HG02623 (cell line): Measurements from ENCODE around the gene PEX7.
"Not testable (repeated sequence)": the region's sequence is repeated elsewhere in the genome, so short reads cannot be mapped to it uniquely, and the experiment has no call there.

Source experiments
- ATAC-seq: cut with Tn5 transposase; IDR thresholded peaks from one replicate; pipeline ENCODE4 v1.9.1; 2021; ENCODE audit warnings: moderate library complexity; ENCODE audit not compliant: unreplicated experiment

Gene PEX7

GRCh38 chr6:136822376-136823127, at the start of gene PEX7:
TSS of gene PEX7 (plus strand) at chr6:136822592. CDS start at chr6:136822666, 74 bp downstream.
- peak; percentile 95 for ATAC-seq

DNA sequence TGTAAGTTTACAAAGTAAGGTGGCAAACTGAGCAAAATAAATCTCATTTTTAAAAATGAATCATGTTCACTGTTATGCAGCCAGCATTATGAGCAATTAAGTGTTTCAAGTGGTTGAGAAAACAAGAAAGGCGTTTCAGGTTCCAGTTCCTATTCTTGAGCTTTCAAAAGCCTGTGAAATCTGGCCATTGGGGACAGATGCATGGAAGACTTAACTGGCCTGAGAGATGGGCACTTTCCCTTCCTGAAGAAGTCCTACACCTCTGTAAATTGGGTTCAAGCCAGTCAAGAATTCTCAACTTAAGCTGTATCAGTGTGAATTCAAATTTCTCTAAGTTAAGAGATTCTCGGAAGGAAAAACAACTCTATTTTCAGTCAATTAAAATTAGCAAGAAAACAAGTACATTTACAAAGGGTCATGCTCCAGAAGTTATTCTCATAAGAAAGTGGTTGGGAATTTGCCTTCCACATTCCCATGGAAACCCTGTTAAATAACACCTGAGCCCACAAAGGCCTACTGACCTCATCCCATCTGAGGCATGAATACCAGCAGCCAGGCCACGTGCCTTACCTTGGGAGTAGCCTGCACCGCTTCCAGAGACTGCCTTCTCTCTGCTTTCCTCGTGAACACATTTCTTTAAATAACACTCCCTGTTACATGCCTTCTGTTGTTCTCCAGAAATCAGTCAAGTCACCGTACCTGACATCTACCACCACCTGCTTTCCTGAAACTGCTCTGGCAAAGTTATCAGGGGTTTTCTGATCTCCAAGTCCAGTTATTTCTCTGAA, 49.5 kb upstream of the PEX7 start:
- peak; percentile 58 for ATAC-seq

GRCh38 chr6:136773473-136773796, 49.0 kb upstream of the PEX7 start:
- ATAC-seq: no peak

DNA sequence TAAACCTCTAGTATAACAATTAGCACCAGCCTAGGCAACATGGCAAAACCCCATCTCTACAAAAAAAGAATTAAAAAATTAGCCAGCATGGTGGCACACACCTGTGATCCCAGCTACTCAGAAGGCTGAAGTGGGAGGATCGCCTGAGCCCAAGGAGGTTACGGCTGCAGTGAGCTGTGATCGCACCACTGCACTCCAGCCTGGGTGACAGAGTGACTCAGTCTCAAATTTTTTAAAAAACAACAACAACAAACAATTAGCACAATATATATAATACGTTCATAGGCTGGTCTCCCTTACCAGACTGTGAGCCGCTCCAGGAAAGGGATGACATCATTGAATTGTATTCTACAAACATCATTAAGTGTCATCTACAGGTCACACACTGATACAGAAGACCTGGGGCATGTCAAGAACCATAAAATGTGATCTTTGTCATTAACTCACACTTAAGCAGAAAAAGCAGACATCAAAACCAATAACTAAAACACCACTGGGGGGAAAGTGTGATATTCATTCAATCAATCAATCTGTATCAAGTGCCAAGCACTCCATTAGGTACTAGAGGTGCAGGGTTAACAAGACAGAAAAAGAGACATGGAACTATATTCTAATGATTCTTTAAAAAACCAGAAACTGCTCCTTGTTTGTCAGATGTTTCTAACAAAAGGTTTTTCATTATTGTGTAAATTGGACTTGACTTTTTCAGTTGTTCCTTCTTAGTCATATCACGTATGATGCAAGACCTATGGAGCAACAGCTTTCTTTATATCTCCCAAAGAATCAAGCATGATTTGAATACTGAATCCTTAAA, 48.0 kb upstream of the PEX7 start:
- ATAC-seq: no peak

- ATAC-seq: no peak
Measured at GRCh38 chr6:136775081-136775480, 47.3 kb upstream of the PEX7 start.

GRCh38 chr6:136775548-136775947, 46.8 kb upstream of the PEX7 start:
- no peak for ATAC-seq

- ATAC-seq: no peak
Measured at GRCh38 chr6:136777651-136778050, 44.7 kb upstream of the PEX7 start.

- no peak for ATAC-seq
Measured at GRCh38 chr6:136779682-136780081, 42.7 kb upstream of the PEX7 start.

DNA sequence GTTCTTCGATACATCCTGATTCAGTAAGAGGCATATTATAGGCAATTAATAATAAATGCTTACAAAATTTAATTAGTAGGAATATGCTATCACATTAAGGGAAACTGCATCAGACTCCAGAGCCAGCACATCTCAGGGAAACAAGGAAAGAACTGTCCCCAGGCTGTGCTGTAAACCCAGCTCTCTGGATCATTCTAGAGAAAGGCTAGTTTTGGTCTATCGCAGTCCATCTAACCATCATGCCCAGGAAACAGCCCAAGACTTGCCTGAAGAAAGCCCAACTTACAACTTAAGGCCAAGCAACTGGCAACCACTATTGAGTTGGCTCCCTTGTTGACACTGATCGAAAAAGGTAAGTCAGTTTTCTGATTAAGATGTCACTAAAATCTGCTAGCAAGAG, 41.4 kb upstream of the PEX7 start:
- ATAC-seq: no peak

GRCh38 chr6:136782021-136782770, 40.2 kb upstream of the PEX7 start:
- no peak for ATAC-seq

GRCh38 chr6:136783021-136783420, 39.4 kb upstream of the PEX7 start:
- no peak for ATAC-seq

GRCh38 chr6:136783495-136784270, 38.7 kb upstream of the PEX7 start:
- peak; percentile 71 for ATAC-seq

DNA sequence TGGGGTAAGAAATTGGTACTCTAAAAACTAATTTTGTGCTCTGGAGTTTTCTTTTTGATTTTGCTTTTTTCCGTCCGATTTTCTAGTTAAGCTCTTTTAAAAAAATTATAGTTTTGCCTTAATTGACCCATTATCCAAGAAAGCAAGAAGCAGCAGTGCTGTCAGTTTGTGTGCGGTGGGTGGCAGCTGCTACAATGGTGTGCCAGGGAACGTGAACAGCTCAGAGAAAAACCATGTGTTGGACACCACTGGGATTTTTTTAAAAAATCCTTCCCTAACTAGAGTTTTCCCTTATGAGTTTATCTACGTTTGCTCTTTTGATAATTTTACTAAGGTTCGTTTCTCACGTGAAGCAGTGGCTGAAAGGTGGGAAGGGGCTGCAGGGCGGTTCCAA, 38.1 kb upstream of the PEX7 start:
- ATAC-seq: no peak

DNA sequence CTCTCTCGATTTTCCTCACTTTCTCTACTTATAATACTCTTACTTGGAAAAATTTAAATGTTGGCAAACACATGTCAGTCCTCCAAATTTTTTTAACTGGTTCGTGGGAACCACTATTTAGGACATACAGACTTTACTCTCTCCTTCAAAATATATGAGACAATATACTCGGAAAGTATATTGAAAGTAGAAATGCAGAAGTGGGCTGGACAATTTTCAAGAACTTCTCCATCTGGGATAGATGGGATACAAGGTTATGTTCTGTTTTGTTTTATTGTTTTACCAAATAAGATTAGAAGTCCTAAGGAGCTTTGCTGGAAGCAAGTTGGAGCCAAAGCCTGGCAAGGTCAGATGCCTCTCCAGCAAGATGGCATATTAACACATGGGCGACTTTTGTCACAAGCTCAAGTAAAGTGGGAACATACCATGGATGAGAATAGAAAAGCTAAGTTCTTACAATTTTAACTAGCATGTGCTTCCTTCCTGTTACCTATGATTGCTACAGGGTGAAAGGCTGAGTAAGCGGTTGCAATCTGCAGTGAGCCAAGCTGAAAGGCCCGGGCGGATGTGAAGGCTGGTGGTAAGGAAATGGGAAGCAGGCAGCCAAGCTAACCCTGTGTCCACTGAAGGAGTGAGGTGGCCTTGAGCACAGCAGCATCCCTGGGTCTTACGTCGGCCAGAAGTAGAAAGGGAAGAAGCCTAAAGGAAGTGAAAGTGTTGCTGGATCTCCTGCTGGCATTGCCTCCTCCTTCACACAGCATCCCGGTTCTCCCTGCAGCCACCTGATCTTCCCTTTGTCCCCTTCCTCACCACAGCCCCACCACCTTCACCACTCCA, 37.3 kb upstream of the PEX7 start:
- ATAC-seq: no peak

GRCh38 chr6:136786658-136787057, 35.7 kb upstream of the PEX7 start:
- no peak for ATAC-seq

- ATAC-seq: no peak
Measured at GRCh38 chr6:136787726-136788068, 34.7 kb upstream of the PEX7 start.

- no peak for ATAC-seq
Measured at GRCh38 chr6:136788069-136788902, 34.1 kb upstream of the PEX7 start.

DNA sequence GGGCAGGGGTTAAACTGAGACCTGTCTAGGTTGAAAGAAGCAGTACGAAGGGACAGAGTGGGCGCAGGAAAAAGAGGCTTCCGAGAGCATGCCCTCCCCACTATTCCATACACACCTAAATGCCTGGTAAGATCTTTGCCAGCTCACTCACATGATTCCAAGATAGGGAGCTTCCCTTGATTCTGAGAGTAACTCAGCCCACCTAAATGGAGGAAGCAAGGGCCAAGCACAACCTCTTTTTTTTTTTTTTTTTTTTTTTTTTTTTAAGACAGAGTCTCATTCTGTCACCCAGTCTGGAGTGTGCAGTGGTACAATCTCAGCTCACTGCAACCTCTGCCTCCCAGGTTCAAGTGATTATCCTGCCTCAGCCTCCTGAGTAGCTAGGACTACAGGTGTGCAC, 33.0 kb upstream of the PEX7 start:
- not testable (repeated sequence) for ATAC-seq
